Renal cortical epithelial cell (primary cell): ENCODE data around the gene KAZN. TPM values are rescaled to one million over a fixed set of nuclear protein-coding genes. Genes with fewer than 3 reads are reported as not detected.
A peak's percentile ranks its signal among the peaks of the same experiment; 100 is the strongest.

Experiments
- DNase-seq: peaks from one replicate; pipeline ENCODE4 v3.0.0-alpha.2; 2011; ENCODE audit warnings: low read depth
- total RNA-seq: library from RNA; depleted of rRNA; stranded (reverse); fragments of >200 nt; gene quantifications from 2 replicates; pipeline ENCODE4 v1.2.3, GENCODE V29; 2014

Gene KAZN
- total RNA-seq, 1 donor from 2014 or later: 30.8 TPM

DNA sequence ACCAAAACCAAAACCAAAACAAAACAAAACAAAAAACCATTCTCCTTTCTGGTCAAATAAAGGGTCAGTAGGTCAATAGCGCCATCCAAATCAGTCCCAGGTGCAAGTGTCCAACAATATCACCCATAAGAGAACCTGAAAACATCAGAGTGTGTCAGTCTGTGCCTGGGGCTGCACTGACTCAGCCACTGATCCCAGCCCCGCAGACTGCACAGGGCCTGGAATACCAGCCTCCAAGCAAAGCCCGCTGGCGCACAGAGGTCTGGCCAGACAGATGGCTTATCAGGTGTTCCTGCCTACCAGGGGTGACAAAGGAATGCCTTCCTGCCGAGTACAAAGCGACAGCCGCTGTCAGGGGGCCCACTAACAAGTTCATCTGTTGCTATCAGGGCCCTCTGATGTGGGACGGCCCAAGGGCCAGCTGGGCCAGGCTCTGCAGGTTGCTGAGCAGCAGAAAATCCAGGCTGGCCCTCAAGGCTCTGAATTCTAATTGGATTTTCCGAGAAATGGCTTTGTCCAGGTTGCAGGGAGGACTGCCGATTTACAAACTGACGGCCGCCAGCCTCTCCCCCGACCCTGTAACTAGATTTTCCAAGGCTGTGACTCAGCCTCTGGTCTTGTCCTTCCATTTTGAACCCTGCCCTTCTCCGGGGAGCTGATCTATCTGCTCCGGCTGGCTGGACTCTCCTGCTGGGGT is 541.3 kb downstream of the KAZN start:
- DNase-seq: no peak

DNA sequence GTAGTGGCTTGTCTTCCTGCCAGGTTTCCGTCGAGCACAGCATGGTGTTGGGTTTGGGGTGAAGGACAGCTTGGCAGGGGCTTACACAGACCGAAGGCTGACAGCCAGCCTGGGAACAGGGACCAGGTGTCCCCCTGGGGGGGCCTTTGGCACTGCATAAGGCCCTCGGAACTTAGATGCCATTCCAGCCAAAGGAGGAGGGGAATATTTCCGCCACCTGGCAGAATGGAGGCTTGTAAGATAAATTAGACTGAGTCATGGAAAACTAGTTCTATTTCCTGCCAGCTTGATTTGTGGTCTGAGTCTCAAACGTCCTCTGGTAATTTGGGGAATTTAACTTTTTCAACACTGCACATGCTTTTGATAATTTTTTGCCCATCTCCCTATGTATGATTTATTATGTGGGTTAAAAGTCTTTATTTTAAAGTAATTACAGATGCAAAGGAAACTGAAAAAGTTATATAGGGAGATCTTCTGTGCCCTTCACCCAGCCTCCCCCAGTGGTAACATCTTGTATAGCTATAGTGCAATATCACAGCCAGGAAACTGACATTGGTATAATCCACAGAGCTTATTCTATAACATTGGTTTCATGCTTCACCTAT is 543.6 kb downstream of the KAZN start:
- DNase-seq: no peak

DNA sequence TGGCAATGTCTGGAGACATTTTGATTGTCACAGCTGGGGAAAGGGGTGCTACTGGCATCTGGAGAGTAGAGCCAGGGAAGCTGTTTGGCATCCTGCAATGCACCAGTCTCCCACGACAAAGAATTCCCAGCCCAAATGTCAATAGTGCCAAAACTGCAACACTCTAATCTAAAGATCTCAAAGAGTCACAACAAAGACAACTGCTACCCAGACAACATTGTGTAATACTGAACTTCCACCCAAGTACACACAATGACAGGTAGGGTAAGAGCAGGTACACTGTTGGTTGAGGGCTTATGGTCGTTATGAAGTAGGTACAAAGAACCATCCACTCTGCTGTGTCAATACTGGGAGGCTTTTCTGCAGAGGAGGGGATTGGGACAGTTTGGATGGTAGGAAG is 546.8 kb downstream of the KAZN start:
- DNase-seq: no peak

DNA sequence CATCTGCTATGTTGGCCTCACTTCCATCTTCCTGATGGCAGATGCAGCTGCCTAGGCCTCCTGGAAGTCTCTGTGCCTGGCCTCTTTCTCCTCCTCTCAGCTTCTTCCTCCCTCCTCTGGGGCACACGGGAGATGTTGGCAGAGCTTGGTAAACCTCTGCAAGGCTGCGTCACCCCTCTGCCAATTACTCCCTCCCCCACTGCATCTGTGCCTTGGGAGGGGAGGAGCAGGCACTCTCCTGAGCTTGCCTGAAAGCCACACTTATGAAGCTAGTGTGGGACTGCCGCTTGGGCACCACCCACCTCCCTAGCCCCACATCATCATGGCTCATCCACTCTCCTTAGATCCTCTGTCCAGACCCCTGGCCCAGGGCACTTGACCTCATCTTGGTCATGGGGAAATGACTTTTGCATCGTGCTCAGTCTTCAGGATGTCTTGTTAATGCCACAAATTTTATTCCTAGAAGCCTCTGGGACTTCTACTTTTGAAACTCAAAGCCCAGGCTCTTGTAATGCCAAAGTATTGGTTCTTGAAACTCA is 547.7 kb downstream of the KAZN start:
- no peak for DNase-seq

DNA sequence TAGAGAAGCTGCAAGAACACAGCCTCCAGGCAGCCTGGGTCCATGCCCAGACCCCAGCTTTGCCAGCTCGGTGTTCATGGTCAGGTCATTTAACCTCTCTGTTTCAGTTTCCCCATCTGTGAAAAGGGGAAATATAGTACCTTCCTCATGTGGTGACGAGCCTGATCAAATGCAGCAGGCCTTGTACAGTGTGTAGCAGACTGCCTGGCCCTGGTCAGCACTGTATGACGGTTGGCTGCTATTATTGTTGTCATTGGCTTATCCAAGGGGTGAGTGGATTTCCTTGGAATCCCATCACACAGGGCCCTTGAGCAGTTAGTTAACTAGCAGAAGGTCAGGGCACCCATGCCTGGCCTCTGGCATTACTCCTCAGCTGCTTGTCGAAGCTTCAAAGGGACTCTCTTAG is 548.5 kb downstream of the KAZN start:
- DNase-seq: no peak

DNA sequence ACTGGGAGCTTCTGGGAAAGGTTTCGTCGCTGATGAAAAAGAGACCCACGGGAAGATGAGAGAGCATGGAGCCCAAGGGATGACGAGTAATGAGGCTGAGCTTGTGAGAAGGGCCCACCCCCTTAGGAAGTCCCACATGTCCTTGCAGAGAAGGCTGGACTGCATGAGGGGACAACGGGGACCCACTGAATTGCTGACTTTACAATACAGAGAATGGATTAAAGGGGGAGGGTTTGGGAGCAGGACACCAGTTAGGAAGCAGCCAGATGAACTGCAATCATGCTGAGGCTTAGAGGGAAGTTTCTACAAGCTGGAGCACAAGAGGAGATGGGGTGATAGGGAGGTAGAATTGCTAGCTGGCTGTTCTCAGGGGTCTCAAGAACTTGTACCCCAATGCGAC is 549.5 kb downstream of the KAZN start:
- no peak for DNase-seq

DNA sequence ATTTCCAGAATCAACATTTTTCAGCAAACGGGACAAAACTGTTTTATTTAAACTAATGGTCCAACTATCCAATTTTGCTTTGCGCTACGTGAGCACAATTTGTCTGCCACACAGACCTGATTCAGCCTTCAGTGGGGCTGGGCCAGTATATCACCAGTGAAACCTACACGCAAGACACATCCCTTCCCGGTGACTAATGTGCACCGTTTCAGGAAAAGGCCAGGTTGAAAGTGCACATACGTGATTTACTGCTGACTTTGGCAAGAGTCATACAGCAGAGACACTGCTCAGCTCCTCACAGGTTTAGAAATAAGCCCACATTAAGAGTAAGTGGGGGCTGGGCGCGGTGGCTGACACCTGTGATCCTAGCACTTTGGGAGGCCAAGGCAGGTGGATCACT is 550.0 kb downstream of the KAZN start:
- DNase-seq: no peak

DNA sequence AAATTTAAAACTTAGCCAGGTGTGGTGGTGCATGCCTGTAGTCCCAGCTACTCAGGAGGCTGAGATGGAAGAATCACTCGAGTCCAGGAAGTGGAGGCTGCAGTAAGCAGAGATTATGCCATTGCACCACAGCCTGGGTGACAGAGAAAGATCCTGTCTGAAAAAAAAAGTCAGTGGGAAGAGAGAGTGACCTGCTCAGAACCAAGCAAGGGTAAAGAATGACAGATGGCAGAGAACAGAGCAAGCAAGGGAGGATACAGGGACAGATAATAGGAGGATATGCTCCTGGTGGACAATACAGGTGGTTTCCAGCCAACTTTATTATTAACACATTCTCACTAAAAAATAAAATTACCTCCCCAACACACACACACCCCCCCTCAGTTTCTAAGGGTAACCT is 550.5 kb downstream of the KAZN start:
- no peak for DNase-seq

DNA sequence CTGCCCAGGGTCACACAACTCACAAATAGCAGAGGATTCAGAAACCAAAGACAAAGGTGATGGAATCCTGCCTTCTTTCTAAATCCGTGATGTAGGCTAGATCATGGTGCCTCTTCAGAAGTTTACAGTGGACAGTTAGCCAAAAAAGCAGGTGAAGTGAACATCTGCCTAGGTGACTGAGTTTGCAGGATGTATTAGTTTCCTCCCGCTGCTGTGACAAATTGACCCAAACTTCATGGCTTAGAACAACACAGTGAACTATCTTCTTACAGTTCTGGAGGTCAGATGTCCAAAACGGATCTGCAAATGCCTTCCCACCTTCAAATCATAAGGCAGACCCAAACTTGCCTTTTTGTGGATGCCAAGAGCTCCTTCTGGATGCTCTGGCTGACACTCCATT is 551.9 kb downstream of the KAZN start:
- no peak for DNase-seq

DNA sequence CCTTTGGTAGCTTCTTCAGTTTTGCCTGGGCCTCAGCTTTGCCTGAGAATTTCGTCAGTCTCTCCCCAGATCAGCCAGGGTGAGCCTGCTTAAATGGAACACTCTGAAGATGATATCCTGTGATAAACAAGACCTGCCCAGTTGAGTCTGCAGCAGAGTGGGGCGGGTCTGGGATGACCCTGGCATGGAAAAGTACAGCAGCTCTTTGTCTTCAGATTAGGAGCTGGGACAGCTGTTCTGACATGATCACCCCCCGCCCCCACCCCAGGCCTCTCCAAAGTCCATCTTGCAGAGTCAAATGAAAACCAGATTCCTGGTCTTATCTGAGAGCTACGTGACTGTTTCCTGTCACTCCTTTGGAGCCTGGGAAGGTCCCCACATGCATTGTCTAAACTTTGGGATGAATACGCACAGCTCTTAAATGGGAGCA is 552.9 kb downstream of the KAZN start:
- DNase-seq: no peak

DNA sequence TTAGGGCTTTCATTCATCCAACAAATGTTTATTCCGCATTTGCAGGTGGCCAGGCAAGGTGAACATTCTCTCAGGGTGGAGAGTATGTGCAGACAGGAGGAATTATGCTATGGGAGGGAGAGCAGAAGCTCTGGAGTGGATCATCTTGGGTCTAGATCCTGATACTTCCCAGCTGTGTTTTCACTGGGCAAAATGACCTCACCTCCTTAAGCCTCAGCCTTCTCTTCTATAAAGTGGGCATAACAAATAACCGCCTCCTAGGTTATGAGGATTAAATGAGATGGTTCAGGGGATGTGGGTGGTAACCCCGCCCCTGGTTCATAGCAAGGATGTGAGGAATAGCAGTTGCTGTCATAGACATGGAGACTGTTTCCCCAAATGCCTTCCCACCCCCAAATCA is 553.4 kb downstream of the KAZN start:
- no peak for DNase-seq

DNA sequence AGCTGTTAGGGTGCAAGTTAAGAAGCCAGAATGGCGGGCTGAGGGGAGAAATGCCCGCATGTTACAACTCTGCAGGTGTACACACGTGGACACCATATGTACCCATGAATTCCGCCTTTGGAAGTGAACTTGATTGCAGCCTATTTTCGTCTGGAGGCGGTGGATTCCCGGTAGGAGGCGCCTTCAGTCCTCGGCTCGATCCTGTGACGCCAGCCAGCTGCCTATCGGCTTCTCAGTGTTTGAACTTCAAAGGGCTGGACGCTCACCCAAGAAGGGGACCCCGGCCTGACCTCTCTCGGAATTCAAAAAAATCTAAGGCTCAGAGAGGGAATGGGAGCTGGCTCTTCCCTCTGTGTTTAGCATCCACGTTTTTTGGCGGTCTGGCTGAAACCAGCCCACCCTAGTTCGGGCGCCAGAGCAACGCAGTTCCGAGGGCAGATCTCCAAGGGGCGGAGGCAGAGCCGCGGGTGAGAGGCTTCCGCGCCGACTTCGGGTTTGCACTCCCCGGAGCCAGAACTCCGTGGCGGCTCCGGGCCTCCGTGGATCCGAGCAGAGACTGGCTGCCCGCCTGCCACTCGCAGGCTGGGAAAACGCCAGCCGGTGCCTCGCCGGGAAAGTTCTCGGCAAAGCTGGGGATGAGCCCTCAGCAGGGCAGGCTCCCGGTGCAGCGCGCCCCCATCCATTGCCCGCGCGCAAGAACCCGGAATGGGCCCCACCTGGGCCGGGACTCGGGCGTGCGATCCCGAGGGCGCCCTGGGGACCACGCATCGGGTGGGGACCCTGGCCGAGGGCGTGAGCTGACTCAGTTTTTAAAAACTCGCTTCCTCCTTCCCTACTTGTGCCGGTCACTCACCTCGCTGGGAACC is 554.1 kb downstream of the KAZN start:
- DNase-seq: peak; percentile 82

DNA sequence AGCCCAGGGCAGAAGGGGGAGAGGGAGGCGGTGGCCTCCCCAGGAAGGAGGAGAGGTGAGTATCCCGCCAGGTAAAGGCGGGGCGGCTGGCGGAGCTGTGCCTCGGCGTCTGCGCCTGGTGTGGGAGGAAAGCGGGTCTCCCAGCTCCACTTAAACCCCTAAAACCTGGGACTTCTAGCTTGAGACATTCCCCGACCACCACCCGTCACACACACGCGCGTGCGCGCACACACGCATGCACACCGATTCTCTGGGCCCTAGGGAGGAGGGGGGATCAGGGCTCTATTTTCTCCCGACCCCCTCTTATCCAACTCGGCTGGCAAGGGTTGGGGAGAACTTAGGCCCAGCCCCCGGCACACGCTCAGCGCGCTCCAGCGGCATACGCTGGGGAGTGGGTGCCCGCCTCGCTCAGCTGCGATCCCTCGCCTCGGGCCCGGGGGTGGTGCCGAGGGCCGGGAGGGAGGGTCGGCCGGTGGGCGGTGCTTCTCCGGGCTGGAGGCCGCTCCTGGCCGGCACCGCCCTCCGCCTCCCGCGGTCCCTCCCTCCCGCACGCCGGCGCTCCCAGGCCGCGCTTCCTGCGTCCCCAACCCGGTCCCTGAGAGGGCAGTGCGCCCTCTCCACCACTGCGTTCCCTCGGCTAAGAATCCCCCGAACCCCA is 554.8 kb downstream of the KAZN start, which contains the start of gene TMEM51:
TMEM51 (plus strand) TSS at position 564 of the 658 bp plus-strand sequence. CDS start 61,341 bp downstream, outside the sequence.
- DNase-seq: no peak

DNA sequence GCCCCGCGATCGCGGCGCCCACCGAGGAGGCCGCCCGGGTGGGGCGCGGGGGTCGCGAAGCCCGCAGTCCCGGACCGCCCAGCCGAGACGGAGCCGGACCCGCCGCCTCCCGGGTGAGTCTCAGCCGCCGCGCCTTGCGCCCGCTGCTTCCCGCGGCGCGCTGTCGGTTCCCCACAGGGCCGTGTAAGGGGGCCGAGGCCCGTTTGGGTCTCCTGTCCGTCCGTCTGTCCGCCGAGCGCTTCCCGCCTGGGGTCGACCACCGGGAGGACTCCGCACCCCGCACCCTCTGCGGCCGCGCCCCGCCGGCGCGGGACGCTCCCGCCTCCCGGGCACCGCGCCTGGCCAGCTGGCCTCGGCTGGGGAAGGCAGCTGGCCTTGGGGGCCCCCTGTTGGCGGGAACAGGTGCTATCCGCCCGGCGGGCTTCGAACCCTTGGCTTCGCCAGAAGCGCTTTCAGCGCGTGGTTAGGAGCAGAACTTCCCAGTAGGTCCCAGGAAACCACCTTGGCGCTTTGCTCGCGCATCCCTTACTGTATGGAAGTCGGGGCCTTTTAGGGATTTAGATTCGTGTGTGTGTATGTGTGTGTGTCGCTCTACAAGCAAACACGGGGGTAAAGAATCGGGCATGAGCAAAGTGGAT is 555.5 kb downstream of the KAZN start:
- no peak for DNase-seq

DNA sequence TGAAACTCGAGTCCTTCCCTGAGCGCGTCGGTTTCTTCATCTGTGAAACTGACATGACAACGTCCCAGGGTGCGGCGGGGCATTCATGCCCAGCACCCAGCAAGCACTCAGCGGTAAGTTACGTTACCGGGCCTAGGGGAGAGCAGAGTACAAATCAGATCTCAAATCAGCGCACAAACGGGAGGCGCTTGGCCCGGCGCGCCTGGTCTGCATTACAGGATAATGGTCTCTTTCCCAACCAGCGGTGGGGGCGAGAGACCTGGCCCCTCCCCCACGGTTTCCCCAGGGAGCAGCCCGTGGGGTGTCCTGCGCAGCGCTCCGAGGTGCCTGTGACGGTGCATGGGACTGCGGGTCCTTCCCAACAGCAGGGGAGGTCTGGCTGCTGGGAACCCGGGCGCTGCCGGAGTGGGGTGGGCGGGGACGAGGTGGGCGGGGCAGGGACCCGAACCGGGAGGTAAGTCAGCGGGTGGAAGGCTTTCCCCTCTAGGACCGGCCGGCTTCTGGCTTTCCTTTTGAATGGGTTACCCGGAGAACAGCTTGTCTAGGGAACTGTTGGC is 556.1 kb downstream of the KAZN start:
- DNase-seq: no peak

DNA sequence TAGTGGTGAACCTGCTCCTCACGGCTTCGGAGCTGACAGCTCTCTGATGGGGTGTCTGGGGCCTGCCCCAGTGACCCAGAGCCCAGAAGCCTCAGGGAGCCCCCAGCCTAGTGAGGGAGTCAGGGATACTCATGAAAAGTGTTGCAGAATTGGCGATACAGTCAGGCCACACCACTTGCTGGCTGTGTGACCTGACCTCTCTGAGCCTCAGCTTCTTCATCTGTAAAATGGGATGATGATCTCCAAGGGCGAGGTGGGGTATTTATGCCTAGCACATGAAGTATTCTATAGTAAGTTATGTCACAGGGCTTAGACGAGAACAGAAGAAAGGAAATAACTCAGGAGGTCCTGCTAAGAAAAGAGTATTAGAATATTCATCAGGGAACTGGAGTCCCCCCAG is 556.7 kb downstream of the KAZN start:
- no peak for DNase-seq

DNA sequence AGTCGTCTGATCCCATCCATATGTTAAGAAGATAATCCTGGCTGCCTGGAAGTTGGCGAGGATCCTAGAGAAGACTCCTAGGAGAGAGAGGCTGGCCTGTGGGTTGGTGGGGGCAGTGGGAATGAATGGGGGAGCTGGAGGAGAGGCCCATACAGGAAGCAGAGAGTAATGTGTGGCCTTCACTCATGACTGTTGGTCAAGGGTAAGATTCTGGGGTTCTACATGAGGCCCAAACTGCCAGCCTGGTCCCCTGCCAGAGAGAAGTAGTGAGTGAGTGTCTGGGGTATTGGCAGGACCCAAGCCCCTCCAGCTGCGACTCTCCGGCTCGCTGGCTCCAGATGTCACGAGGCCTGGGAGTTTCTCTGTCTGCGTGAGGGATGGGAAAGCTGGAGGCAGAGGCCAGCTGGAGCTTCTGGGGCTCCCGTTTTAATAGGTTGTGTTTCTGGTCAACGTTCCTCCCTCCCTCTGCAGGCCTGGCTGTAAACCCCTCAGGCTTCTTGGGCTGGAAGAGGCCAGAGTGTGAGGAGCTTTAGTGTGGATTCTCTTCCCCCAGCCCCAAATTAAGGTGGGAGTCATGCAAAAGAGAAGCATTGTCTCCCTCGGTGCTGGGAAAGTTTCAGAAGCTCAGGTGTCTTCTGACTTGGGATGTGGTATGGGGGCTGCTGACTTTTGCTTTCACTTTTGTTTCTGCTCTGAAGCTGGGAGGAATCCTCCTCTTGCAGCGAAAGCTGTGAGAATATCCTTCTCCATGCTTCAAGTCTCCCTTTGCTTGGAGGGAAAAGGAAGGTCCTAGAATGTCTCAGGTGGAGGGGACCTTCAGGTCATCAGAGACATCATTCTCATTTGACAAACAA is 557.6 kb downstream of the KAZN start:
- no peak for DNase-seq

DNA sequence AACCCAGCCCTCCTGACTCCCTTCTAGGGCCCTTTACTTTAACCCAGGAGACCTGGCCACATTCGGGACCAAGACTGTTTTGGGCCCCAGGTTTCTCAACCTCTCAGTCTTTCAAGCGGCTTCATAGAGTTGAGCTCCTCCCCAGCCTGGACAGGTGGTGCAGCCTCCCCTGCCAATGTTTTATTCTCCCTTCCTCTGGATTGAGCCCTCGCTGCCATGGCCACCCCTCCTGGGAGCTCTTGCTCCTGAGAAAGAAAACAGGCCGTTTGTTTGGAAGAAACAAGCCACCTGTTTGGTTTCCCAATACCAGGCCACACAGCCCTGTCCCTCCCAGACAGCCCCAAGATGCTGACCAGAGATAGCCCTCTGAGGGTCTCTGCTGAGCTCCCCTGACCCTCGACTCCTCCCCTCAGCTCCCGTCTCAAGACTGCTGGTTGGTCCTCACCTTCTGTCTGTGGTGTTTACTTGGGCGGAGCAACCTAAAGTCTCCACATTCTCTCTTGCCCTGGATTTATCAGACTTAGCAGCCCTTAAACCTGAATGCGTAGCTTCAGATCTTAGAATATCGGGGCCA is 558.4 kb downstream of the KAZN start:
- no peak for DNase-seq

DNA sequence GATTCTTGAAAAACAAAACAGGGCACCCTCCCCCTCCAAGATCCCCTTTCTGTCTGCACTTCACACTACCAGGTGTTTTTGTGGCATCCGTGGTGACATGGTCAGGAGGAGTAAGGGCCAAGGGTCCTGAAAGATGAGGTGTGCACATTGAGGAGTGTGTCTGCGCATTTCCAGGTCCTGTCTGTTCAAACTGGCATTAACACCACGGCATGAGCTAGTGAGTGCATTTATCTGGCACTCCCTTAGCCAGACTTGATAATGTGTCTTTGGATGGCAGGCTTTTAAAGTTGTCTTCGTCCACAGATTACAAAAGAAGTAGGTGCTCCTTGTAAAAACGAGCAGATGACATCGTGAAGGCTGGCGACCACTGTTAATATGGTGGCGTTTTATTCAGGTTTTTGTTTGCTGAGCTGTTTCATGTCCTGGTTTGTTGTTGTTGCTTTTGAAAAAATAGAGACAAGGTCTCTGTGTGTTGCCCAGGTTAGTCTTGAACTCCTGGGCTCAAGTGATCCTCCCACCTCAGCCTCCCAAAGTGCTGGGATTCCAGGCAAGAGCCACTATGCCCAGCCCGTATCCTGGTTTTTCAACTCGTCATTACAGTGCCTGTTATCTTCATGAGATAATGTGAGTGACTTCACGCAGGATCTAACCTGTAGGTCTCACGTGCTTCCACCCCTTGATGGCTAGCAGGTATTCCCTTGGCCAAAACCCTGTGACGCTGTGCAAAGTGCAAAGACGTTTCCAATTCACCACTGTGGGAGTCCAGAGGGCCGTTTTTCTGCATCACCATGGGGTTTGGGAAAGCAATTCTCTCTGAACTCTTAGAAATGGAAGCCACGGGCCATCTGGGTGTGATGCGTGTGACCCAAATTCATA is 559.3 kb downstream of the KAZN start:
- DNase-seq: no peak
